Measurements from ENCODE around the gene PCYT2. TPM values are rescaled to one million over a fixed set of nuclear protein-coding genes. Genes with fewer than 3 reads are reported as not detected.
"Not testable (repeated sequence)": the region's sequence is repeated elsewhere in the genome, so short reads cannot be mapped to it uniquely, and the experiment has no call there.

Gene PCYT2
- total RNA-seq, 2 donors from 2014 or later = 66.8 to 70.9 TPM

- no peak overlapping the region for H3K4me3 ChIP-seq (ENCODE audit: low read length)
- H3K9ac ChIP-seq (ENCODE audit: extremely low read depth, low read length, poor library complexity, severe bottlenecking) = no peak overlapping the region
- TF ChIP-seq CTCF (conservative IDR thresholded peaks at IDR 0.05) = no peak
- H3K27ac Mint-ChIP-seq = peak overlapping the region; percentile 72
- H3K9me3 Mint-ChIP-seq = no peaks in the 10 kb centered on the region
- H3K4me1 ChIP-seq (ENCODE audit: control insufficient read depth, insufficient read depth, low read length) = peaks cover 15% of the 10 kb centered on the region
- no peaks in the 10 kb centered on the region for H3K27me3 Mint-ChIP-seq (ENCODE audit: insufficient read depth)
- no peak for DNase-seq
- H3K36me3 Mint-ChIP-seq (ENCODE audit: low read depth) = peaks cover 35% of the 10 kb centered on the region
- H3K4me3 Mint-ChIP-seq = no peak overlapping the region
- H3K27me3 ChIP-seq (ENCODE audit: control insufficient read depth, insufficient read depth, low read length, poor library complexity, severe bottlenecking) = no peaks in the 10 kb centered on the region
- H3K36me3 ChIP-seq (ENCODE audit: control insufficient read depth, insufficient read depth, low read length) = peaks cover 25% of the 10 kb centered on the region
- 95 to 97% methylated on average over 24 to 33 of the region's 33 CpGs for WGBS, 2 experiments (ENCODE audit: insufficient coverage in 1 of 2, insufficient read length in 1 of 2)
- no peak overlapping the region for H3K27ac ChIP-seq (ENCODE audit: low read depth, low read length)
- H3K9me3 ChIP-seq (ENCODE audit: control insufficient read depth, low read length) = no peaks in the 10 kb centered on the region
- H3K4me1 Mint-ChIP-seq = peaks cover 28% of the 10 kb centered on the region
These were observed 9.7 kb upstream of the PCYT2 start for GRCh38 chr17:81920612-81921536.

DNA sequence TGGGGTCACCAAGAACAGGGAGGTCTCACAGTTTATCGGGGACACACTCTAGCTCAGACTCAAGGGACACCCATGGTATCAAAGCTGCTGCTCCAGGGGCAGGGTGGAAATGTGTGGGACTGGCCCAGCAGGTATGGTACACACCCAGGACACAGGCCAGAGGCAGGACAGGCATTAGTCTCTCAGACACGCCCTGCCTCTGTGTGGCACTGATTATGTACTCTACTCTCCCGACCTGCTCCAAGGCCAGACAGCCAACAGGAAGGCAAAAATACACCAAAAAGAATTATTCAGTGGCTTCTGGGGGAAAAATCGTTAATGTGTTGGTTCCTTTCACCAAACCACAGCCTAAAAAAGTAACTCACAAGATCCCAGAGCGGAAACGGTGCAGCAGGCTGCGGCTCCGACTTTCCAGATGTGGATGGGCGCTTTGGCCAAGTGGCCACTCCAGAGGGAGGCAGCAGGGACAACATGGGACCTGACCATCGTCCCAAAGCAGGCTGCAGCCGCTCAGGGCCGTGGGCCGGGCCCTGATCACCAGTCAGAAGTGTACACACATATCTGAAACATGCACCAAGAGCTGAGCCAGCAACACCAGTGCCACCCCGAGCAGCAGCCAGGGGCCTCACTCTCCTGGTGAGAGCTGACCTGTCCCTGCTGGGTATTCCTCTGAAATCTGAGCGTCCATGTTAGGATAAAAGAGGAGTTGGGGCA is 7.8 kb upstream of the PCYT2 start:
- peak overlapping the region; percentile 70 for H3K27ac Mint-ChIP-seq
- Histone ChIP-seq H3K4me1 (ENCODE audit: control insufficient read depth, insufficient read depth, low read length) (peaks cover 8% of the 10 kb centered on the region), H3K4me3 (ENCODE audit: low read length) (no peak overlapping the region), H3K27ac (ENCODE audit: low read depth, low read length) (no peak overlapping the region), H3K27me3 (ENCODE audit: control insufficient read depth, insufficient read depth, low read length, poor library complexity, severe bottlenecking) (no peaks in the 10 kb centered on the region), H3K9ac (ENCODE audit: extremely low read depth, low read length, poor library complexity, severe bottlenecking) (no peak overlapping the region), H3K36me3 (ENCODE audit: control insufficient read depth, insufficient read depth, low read length) (peaks cover 43% of the 10 kb centered on the region), H3K9me3 (ENCODE audit: control insufficient read depth, low read length) (no peaks in the 10 kb centered on the region)
- H3K4me3 Mint-ChIP-seq = peak overlapping the region; percentile 69
- no peak for DNase-seq
- no peaks in the 10 kb centered on the region for H3K27me3 Mint-ChIP-seq (ENCODE audit: insufficient read depth)
- H3K9me3 Mint-ChIP-seq = no peaks in the 10 kb centered on the region
- H3K36me3 Mint-ChIP-seq (ENCODE audit: low read depth) = peaks cover 46% of the 10 kb centered on the region
- H3K4me1 Mint-ChIP-seq = peaks cover 13% of the 10 kb centered on the region
- TF ChIP-seq CTCF (conservative IDR thresholded peaks at IDR 0.05) = no peak
- WGBS, 2 experiments (ENCODE audit: insufficient coverage in 1 of 2, insufficient read length in 1 of 2) = 81 to 85% methylated on average over 4 to 15 of the region's 15 CpGs

- H3K9ac ChIP-seq (ENCODE audit: extremely low read depth, low read length, poor library complexity, severe bottlenecking) = not testable (repeated sequence)
- 33 to 51% methylated on average over 2 to 9 of the region's 9 CpGs for whole genome bisulfite sequencing, 2 experiments (ENCODE audit: insufficient coverage in 1 of 2, insufficient read length in 1 of 2)
These were observed 7.1 kb upstream of the PCYT2 start for GRCh38 chr17:81918333-81918669.

More at GRCh38 chr17:81918333-81918669, 7.1 kb upstream of the PCYT2 start:
- not testable (repeated sequence) for H3K27me3 Mint-ChIP-seq (ENCODE audit: insufficient read depth); H3K27me3 ChIP-seq (ENCODE audit: control insufficient read depth, insufficient read depth, low read length, poor library complexity, severe bottlenecking); H3K4me3 ChIP-seq (ENCODE audit: low read length); H3K27ac ChIP-seq (ENCODE audit: low read depth, low read length); H3K9me3 ChIP-seq (ENCODE audit: control insufficient read depth, low read length); DNase-seq; H3K9me3 Mint-ChIP-seq; H3K4me1 ChIP-seq (ENCODE audit: control insufficient read depth, insufficient read depth, low read length)
- H3K36me3 ChIP-seq (ENCODE audit: control insufficient read depth, insufficient read depth, low read length) = peaks cover 50% of the 10 kb centered on the region
- H3K27ac Mint-ChIP-seq = peak overlapping the region; percentile 79
- peaks cover 11% of the 10 kb centered on the region for H3K4me1 Mint-ChIP-seq
- TF ChIP-seq CTCF (conservative IDR thresholded peaks at IDR 0.05) = peak; percentile 18
- peaks cover 49% of the 10 kb centered on the region for H3K36me3 Mint-ChIP-seq (ENCODE audit: low read depth)
- peak overlapping the region; percentile 69 for H3K4me3 Mint-ChIP-seq
